NCI-H510A treated with DMSO at 0.1 percent for 48 hours (cell line): ENCODE data around the gene DCAF15.
A peak's percentile ranks its signal among the peaks of the same experiment; 100 is the strongest.
"Not testable (repeated sequence)": the region's sequence is repeated elsewhere in the genome, so short reads cannot be mapped to it uniquely, and the experiment has no call there.

Experiments
- DNase-seq: peaks from one replicate; lab custom pipeline; 2025; lab: John Stamatoyannopoulos, UW

The DCAF15 gene

GRCh38 chr19:13959962-13960862 is 7.9 kb downstream of the DCAF15 start:
- no peak for DNase-seq

GRCh38 chr19:13960863-13961784 is 8.8 kb downstream of the DCAF15 start:
- no peak for DNase-seq

DNA sequence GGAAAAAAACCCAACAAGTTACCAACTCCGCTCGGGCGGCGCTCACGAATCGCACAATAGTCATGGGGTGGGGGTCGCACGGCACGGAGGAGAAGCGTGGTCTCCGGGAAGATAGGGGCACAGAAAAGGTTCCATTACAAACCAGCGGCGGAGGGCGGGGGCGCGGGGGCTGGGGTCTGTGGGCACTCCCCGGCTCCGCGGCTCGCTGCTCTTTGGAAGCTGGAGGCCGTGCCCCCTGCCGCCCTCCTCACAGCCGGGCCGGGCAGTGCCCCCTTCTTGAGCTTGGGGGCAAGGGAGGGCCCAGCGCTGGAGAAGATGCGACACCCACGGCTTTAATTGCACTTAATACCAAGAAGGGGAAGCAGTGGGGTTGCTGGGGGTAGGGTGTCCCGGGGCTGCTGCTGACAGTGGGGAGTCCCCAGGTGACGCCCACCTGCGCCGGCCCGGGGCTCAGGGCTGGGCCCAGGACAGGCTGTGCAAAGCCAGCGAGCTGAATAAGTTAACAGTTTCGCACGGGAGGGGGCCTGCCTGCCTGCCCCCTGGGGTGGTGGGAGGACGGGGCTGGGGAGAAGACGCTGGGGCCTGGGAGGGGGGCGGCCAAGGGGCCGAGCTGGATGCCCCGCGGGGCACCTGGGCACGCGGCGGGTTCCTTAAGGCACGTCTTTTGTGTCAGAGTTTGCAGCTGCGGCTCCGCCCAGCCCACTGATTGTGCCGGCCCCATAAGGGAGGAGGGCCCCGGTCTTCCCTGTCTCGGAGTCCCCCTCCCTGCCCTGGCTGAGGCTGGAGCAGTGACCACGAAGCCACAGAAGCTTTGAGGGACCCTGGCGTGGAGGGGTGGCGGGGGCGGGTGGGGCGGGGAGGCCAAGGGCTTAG is 9.8 kb downstream of the DCAF15 start:
- DNase-seq, result no peak

DNA sequence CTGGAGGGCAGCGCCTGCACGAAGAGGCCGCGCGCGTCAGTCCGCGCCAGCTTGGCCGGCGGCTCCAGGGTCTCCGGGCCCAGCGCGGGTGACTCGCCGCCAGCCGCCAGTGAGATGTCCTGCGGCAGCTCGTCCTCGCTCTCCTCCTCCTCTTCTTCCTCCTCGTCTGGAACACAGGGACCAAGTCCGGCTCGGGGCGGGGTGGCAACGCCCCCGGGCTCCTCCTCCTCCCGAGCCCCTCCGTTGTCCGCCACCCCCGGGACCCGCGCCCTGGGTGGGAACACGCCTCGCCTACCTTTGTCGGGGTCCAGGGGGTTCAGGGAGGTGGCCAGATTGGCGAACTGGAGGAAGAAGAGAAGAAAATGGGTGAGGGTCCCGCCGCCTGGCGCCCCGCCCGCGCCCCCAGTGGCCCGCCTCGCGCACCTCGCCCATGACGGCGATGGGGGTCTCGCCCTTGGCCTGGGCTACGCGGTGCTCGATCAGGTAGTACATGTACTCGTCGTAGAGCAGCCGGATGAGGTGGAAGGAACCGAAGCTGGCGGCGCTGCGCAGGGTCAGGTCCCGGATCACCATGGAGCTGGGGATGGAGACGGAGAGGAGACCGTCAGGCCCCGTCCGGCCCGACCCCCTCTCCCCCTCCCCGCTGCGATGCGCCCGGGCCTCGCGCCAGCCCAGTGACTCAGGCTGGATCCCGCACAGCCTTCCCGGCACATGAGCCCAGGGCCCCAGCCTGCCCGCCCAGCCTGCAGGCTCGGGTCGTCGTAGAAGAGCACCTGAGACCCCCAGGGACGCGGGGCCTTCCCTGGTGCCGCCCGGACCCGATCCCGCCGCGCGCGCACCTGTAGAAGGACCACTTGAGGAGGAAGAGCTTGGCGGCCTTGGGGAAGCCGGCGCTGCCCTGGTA is 10.6 kb downstream of the DCAF15 start:
- no peak for DNase-seq

- DNase-seq, result no peak
These were observed 11.3 kb downstream of the DCAF15 start for GRCh38 chr19:13963603-13964105.

DNA sequence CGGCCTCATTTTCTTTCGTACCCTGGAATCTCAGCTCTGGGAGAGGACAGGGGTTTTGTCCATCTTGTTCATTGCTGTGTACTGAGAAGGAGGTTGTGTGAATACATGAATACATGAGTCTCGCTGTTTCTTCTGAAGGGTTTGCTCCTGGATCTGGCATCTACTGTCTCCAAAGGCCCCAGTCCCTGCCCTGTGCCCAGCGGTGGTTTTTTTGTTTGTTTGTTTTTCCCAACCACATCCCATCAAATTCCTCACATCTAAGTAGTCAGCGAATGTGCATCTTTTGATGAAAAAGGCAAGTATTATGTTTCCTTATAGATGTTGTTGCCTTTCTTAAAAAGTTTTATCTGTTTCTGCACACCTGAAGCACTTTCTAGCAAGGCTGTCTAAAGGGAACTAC is 12.5 kb downstream of the DCAF15 start:
- DNase-seq, result no peak

DNA sequence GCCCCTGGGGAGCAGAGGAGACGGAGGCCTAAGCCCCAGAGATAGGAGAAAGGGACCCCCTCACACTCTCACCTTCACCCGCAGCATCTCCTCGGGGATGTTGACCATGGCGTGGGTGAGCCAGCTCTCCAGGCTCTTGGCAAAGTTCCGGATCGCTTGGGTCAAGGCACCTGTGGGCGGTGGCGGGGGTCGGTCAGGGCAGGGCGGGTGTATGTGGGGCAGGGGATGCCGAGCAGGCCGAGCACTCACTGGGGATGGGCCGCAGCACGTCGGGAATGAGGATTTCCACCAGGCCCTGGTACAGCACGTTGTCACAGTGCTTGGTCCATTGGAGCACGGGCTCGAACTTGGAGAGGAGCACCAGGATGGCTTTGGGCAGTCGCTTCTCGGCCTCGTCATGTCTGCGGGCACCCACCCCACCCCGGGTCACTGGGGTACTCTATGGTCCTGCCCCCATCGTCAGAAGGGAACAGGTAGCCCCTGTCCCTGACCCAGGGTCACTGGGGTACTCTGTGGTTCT is 13.1 kb downstream of the DCAF15 start:
- DNase-seq, result no peak

DNA sequence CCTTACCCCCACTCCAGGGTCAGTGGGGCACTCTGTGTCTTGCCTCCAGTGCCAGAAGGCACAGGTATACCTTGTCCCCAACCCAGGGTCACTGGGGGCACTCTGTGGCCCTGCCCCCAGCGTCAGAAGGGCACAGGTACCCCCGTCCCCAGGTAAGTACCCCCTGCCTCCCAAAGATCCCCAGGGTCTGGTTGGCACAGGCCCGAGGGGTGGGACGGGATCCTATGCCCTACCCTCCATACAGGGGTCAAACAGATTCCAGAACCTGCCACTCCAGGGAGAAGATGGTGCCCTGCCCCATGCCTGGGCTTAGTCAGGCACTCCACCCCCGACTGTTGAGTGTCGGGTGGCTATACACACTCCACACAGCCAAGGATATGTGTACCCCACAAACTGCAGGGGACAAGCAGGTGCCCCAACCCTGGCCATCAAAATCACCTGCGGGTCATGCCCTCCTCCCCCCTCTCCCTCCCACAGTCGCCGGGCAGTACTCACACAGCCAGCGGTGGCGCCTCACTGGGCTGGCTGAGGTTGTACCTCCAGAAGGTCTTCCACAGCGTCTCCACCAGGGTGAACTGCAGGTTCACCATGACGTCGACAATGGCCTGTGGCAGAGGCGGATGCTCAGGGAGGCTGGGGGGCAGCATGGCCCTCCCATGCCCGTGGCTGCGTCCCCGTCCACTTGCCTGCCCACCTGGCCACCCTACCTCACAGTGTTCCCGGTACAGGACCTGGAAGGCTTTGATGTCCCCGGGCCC is 13.8 kb downstream of the DCAF15 start:
- no peak for DNase-seq

GRCh38 chr19:13966684-13967128 is 14.4 kb downstream of the DCAF15 start:
- DNase-seq, result no peak

- DNase-seq, result not testable (repeated sequence)
These were observed 14.9 kb downstream of the DCAF15 start for GRCh38 chr19:13967206-13967605.

- no peak for DNase-seq
These were observed 16.1 kb downstream of the DCAF15 start for GRCh38 chr19:13968383-13968935.

DNA sequence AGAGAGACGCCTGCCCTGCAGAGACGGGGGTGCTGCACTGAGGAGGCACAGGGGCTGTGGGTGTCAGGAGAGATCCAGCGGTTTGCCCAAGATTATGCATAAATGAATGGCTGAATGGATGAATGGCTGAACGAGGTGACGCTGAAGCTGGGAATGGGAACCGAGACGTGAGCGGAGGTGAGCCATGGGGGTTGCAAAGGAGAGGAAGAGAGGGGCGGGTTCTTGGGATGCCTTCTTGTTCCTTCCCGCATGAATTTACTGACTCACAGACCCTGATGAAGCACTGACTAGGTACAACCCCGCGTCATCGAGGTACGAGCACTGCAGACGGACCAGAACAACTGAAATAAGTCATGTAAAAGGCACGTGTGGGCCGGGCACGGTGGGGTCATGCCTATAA is 16.7 kb downstream of the DCAF15 start:
- DNase-seq, result no peak

GRCh38 chr19:13969897-13970296 is 17.6 kb downstream of the DCAF15 start:
- no peak for DNase-seq

GRCh38 chr19:13971868-13972267 is 19.6 kb downstream of the DCAF15 start:
- not testable (repeated sequence) for DNase-seq

GRCh38 chr19:13972368-13973155 is 20.3 kb downstream of the DCAF15 start:
- no peak for DNase-seq

GRCh38 chr19:13973479-13973878 is 21.2 kb downstream of the DCAF15 start:
- not testable (repeated sequence) for DNase-seq

GRCh38 chr19:13974073-13974472 is 21.8 kb downstream of the DCAF15 start:
- peak; percentile 85 for DNase-seq

GRCh38 chr19:13975870-13976269 is 23.6 kb downstream of the DCAF15 start:
- no peak for DNase-seq
